Transverse colon (tissue), 3 donors: ENCODE data around the gene FBXL15.

Experiments used
- CTCF ChIP-seq, 5 experiments: fragments of 200-600 bp in 3 of 5; fragments of 450-650 bp in 2 of 5; sonication (generic) in 3 of 5; IDR thresholded peaks; 1 replicate in 2 of 5; 2 replicates in 3 of 5; pipeline ENCODE4 v1.5.1; 2016 to 2017; ENCODE audit warnings: antibody characterized with exemption in 5 of 5, inconsistent platforms in 3 of 5, mild to moderate bottlenecking in 2 of 5, moderate library complexity in 1 of 5
- POLR2A ChIP-seq: fragments of 450-650 bp; IDR thresholded peaks from one replicate; pipeline ENCODE4 v1.6.1; 2016; ENCODE audit warnings: antibody characterized with exemption, mild to moderate bottlenecking, moderate library complexity

- TF ChIP-seq POLR2A (no peak), CTCF (IDR thresholded peaks at IDR 0.05) (no peak)
Measured at GRCh38 chr10:102468683-102469082, 48.0 kb downstream of the FBXL15 start.
